ENCODE results near the gene FILIP1L.

FILIP1L gene

DNA sequence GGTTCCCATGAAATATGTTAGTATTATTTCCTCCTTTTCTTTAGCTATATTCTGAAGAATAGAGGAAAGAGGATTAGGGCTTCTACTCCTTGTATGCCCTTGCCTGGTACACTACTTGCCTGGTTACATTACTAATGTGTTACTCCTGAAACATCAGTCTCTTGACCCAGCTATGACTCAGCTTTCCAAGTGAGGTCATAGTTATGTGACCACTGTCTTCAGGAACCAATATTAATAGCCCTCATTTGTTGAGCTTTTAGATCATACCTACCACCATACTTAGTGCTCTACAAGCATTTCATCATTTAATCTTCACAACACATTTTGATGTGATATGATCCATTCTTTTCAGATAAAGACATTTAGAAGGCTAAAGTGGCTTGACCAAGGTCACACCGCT, 236.3 kb downstream of the FILIP1L start:
- DNase-seq, result no peak

DNA sequence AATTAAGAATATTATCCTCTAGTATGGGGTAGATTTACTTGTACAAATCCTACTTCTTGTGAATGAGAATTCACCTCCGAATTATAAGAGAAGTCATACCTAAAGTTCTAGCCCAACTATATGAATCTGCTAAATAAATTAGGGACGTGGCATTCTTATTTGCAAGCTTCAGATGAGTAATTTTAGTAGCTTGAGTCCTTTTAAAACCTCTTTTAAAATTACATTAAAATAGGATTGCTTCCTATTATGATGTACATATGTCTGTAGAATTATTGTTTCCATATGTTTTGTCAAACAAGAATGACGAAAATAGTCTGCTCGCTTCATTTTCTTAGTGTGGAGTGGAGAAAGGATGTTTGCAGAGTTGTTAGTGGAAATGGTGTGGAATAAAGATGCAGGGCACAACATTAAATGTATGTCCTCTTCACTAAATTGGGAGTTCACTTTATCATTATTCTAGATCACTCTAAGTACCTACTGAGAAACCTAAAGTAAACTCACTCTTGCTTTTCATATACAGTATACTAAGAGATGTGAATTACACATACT, 237.2 kb downstream of the FILIP1L start:
- DNase-seq, result no peak

DNA sequence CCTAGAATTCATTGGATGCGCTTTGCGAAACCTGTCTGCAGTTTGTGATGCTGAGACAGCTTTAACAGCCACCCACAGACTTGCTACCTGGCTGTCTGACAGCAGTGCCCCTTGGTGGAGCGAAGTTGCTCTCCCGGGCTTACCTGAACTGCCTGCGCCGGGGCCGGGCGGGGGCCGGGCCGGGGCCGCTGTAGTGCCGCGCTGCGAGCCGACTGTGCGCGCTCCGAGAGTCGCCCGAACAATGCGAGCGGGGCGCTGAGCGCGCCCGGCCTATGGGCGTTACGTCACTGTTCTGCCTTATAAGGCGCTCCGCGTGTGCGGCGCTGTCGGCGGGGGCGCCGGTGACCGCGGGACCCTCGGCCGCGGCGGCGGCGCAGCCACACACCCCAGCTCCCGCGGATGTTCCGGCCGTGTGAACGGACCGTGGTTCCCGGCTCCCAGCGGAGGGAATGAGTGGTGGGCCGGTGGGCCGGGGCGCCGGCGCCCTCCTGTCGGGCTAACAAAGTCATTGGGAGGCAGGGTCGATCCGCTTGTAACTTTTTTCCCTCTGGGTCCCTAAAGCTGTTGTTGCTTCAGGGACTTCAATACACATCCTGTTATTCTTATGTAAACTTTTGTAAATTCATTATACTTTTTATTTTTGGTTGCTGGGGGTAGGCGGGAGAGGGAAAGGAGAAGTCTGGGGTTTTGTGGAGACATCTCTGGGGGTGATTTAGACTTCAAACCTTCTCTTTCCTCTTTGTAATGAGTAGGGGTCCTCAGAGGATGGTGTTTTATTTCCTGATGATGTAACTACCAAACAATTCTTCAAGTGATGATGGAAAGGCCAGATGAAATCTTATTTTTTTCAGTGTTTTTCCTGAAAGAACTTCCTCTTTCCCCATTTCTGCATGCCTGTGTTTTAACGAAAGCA, 238.1 kb downstream of the FILIP1L start:
- DNase-seq, result peak; percentile 55

DNA sequence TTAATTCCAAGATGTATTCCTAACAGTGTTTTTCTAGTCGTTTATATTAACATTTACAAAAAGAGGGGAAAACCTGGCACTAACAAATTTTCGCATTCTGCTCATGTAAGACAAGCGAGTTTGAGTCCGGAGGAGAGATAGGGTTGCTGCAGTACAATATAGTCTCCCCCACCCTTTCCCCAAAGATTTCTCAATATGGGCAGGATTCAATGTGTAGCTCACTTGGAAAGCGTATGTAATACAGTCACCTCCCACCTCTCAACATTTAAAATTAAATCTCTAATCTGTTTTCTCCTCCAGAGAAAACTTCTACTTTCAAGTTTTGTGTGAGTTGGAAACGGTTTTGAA, 238.7 kb downstream of the FILIP1L start:
- DNase-seq, result no peak

DNA sequence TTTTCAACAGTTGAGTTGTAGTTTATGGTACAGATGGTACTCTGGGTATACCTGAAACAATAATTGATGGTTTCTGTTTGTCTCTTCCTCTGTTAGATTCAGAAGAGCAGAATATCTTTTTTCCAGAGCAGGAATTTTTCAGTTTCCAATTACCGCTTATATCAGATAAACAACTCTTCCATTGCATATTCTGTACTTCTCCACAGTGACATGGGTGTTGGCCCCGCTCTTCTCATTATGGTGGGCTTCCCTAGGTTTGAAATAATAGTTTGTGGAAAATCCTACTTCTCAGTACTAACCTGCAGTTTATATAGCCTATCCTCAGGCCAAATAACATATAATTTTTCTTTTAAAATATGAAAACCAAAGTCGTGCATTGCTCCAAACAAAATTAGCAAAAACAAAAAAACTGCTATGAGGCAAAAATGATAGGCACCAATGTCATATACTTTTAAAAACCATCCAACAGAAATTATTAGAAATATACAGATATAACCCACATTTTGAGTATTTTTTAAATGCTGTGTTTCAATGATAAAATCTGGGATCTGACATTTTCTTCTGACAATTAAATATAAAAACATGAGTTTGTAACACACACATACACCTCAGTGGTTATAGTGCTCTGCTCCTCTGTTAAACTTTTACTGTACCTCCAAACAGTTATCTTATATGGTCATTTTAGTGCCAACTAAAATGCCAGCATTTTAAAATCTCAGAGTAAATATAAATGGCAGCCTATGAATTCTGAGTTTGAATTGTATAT, 239.9 kb downstream of the FILIP1L start:
- no peak for DNase-seq

DNA sequence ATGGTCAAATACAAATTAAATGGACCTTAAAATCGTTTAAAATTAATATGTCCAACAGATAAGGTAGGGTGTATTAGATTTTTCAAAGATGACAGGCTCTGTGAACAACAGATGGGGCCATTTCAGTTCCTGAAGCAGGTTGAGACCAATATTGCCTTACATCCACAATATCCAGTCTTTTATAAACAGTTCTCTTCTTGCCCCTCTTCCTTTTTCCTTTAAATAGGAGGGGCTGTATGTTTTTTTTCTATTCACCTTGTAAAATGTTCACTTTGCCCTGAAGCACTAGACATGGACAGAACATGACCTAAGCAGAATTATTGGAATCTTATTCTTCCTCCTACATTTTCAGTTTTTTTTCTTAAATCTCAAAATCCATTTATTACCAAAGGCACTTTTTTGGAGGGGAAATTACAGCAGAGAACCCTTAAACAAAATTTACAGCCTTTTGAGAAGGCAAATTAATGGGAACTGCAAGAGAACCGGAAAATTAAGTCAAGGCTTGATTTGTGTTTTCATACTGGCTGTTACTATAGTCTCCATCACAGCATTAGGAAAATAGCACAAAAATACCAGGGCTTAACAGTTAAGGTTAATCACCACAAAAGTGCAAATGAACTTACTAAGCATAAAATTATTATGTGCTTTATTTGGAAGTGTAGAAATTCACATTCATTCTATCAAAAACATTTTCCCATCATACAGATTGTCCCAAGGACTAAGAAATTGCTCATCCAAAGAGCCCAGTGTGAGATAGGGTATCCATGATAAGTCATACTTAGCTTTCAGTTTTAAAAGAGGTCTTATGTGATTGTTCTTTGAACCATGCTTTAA, 240.8 kb downstream of the FILIP1L start:
- DNase-seq, result no peak

DNA sequence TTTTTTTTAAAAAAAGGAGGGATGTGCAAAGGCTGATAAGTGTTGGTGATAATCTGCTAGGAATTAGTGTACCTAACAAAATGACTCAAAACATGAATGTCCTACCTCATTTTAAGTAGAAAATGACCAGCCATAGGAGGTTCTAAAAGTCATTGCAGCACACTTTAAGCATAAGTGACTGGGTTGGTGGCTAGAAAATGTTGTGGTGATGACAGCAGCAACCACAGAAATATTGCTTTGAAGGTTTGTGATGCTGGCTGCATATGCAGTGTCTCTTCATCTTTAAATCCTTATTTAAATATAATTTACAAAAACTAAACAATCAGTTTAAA, 241.4 kb downstream of the FILIP1L start:
- DNase-seq, result no peak

DNA sequence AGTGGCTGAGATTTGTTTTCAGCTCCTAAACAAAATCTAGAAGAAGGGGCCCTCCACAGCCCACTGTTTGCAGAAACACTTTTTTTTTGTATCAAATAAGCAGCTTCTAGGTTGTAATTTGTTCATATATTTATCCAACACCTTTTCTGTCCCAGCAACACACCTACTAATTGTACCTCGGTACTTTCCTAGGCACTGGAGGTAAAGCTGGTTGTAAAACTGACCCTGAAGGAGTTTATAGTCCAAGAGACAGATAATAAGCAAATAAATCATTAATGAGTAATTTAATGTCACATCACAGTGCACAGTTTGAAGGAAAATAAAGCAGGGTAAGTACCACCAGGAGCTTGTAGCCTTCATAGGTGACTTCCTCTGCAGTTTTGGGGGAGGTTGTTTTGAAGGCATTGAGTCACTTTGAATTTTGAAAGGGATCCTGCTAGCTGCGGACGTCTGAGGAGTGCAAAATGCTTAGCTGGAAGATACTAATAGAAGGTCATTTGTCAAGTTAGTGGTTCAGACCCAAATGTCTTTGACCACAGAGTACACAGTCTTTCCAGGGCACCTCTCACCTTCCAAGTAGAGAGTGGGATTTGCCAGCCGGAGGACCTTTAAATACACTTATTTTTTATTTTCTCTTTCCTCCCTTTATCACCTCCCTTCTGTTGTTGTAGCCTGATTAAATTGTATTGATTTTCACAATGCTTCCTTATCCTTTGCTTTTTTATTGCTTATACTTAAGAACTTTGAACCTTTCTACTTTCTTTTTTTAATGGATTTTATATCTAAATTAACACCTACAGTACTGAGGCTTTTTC, 242.9 kb downstream of the FILIP1L start:
- DNase-seq, result no peak

DNA sequence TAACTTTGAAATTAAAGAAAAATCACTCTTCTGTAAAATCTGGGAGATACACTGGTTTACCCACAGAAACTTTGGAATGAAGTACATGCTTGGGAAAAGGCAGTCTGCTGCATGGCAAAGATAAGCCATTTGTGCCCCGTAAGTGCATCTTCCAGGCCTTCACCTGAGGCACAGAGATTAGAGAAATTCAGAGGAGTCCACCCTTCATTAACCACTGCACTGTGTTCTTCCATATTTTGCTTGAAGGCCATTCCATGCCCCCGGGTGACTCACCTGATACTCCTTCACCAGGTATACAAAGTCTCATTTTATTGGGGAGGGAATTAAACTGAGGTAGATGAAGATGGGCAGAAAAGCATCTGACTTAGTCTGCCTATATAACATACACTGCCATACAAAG, 243.6 kb downstream of the FILIP1L start:
- no peak for DNase-seq

DNA sequence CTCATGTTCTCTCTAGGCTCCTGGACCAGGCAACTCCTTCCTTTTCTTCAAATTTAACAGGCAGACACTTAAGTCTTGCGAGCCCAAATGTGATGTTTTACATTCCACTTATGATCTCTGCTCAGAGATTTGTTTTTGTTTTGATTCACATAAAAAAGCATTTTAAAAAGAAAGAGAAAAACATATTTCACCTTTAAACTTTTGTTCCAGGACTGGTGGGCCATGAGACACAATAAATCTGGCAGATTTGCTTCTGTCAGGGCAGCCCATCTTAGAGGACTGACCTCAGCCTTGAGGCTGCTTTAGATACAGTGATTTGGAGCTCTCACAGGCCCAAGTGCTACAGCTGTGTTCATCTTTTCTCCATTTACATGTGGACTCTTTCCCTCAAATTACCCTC, 244.7 kb downstream of the FILIP1L start:
- no peak for DNase-seq

DNA sequence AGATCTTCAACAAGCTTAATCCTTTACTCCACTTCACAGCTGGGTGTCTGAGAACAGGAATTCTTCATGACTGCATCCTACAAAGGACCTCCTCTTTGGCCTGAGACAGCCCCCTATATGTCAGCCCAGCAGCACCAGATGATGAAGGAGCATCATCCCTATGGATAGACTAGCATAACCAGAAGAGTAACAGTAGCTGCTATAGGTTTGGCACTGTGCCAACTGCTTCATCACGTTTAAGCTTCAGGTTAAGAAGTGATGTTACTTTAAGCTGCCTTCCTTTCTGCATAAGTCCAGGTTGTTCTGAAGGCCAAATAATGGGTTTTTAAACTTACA, 246.0 kb downstream of the FILIP1L start:
- DNase-seq, result no peak

DNA sequence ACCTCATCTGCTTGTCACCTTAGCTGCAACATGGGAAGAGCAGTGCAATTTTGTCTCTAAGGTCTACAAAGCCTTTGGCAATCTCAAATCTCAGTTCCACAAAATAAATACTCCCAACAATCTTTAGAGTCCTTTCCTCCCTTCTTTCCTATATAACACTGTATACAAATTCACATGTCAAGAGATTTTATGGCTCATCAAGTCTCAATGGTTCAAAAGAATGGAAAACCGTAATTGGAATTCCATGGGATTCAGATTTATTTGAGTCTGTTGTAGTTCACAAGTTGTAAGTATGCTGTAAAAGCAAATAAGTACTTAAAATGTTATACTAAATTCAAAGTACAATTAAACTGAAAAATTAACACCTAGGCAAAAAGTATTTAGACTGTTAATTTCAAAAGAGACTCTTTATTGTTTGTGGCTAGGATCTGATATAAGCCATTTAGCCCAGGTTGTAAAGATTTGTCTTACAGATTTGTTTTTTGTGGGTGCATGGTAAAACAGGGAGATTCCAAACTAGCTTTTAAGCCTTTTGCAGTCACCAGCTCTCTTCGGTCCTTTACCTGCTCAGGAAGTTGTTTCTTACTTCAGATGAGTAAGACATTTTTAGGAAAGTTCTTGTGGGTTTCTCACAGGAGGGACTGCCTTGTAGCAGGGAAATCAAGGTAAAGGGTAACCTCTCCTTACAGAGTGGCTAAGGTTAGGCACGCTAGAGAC, 246.5 kb downstream of the FILIP1L start:
- DNase-seq, result no peak

DNA sequence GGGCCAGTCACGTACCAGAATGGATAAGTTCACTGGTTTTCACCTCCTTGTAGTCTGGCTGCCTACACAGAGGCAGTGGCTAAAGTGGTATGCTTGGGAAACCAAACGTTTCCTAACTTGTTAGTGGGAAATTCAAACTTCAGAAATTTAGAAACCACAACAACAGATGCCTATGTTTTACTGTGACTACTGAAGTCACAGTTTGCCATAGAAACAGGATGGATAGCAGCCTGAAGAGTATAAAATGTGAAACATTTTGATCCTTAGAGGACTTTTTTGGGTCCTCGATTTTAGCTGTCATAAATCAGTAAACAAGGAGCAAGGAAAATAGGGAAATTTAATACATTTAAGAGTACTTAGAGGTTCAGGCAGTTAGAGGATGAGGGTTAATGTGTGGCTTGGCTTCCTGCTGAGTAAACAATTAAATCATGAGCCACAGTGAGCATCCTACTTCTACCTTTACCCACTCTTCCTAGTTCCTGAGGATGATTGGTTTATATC, 248.0 kb downstream of the FILIP1L start:
- no peak for DNase-seq

DNA sequence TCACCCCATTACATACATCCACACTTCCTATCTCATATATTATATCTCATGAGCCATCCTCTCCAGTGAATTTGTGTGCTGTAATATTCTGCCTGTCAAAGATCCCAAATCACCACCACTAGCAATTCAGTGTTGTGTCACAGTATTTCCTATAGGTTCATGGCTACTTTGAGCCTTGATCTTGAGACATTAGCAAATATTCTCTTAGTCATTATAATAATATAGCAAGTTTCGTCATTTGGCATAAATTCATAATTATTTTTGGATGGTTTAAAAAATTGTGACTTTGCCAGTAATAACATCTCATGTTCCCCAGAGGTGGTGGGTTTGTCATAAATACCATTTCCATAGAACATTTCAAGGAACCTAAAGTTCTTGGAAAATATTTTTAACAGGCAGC, 249.0 kb downstream of the FILIP1L start:
- no peak for DNase-seq

DNA sequence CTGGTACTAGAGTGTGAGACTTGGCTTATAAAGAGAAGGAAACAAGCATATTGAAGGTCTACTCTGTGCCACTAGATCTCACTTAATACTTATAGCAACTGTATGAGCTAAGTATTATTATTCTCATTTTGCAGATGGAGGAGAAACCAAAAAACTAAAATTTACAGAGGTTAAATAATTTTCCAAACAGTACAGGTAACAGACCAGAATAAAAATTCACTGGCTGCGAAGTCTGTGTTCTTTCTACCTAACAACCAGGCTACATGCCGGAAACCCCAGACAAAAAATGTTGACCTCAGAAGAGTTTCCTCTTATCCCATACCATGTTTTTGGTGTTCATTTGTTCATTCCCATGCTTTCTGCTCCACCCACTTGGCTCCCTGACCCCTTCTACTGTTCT, 250.0 kb downstream of the FILIP1L start:
- DNase-seq, result no peak

DNA sequence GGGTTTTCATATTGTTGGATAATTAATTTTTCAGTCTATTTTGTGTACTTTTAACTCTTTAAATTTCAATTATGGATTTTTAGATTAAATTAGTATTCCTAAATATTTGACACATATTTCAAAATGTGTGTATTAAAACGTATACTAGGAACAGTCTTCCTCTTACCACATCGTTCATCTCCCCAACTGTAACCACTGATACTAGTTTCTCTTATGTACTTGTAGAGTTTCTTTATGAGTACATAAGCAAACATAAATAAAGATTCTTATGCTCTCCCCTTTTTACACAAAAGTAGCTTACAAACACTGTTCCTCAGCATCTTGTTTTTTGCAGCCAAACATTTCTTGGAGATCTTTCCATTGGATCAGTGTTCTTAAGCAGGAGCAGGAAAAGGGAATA, 250.7 kb downstream of the FILIP1L start:
- DNase-seq, result no peak

DNA sequence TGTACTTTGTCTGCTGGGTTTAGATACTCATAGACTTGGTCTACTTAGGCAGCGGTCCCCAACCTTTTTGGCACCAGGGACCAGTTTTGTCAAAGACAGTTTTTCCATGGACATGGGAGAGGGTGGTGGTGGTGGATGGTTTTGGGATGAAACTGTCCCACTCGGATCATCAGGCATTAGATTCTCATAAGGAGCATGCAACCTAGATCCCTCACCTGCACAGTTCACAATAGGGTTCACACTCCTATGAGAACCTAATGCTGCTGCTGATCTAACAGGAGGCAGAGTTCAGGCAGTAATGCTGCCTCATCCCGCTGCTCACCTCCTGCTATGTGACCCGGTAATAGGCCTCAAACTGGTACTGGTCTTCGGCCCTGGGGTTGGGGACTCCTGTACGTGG, 251.3 kb downstream of the FILIP1L start:
- DNase-seq, result no peak

DNA sequence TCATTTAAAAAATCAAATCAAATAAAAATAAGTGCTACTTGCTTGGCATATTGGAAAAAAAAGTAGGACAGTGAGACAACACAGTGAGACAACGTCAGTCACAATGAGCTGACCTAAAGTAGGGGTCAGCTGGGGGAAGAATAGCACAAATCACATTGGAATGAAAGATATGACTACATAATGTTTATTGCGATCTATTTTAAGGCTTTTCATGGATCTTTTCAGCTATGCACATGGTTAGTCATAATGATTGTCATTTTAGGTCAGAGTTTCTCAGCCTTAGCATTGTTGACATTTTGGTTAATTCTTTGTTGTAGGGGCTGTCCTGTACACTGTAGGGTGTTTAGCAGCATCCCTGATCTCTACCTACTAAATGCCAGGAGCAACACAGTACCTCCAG, 252.1 kb downstream of the FILIP1L start:
- no peak for DNase-seq

DNA sequence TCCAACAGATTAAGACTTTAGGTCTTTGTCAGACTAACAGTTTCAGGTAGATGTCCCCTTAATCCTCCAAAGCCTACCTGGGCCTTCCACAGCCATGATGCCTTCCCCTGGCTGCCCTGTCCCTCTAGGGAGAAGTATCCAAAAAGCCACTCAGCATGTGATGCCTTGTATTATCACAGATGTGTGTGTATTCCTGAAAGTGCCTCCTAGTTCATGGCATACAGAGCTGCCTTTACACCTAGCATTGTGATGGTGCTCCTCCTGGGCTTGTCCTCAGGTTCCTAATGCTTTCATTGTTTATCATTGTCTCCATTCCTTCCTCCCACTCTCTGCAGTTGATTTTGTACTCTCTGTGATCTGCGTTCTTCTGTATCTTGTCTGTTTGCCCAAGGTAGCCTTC, 253.1 kb downstream of the FILIP1L start:
- DNase-seq, result no peak

DNA sequence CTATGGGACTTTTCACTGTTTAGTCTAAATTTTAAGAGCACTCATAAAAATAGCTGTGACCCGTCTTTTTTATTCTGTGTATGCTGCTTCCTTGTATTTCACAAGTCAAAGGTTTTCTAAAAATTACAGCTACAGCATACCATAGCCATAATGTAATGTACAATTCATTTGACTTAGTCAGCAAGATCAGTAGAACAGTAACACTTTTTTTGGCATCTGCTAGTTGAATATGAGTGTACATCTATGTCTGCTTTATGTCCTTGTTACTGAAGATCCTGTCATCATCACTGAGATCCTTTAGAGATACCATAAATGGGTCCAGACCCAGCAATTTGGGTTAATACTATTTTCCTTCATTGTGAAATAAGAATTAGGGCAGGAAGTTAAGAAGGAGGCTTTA, 254.5 kb downstream of the FILIP1L start:
- no peak for DNase-seq

DNA sequence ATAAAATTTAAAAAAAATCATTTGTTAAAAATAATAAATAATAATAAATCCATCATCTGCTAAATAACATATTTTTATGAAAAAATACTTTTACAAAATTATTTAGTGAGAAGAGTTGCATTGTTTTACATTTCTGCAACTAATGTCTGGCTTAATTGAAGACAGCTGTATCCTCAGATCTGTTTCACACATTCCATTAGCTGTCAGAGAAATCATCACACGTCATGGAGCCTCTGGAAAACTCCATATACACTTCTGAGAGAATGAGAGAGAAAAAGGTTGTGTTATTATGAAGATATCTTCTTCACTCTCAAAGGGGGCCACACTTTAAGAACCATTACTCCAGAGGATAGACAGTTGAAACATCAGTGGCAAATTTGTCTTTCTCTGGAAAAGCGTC, 255.8 kb downstream of the FILIP1L start:
- no peak for DNase-seq

DNA sequence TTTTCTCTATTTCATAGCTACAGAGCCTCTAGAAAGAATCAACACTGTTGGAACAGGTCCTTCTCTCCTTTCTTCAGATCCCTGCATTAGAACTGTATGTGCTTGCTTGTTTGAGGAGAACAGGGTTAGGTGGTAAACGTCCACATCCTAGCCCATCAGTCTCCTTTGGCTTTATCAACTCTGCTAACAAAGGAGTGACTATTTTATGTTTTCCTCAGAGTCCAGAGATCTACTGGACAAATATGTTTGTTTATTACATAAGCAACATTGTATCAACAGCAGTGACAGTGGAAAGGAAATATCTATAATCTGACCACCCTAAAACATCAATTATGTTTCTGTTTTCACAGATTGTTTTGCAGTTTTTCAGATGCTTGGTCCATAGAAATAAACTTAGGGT, 257.0 kb downstream of the FILIP1L start:
- no peak for DNase-seq
